RWPE2 (cell line): Measurements from ENCODE around the gene HSPE1.
A peak's percentile ranks its signal among the peaks of the same experiment; 100 is the strongest.

Experiments
- ATAC-seq: fragments of 200-7000 bp; cut with Tn5 transposase; 3 replicates; pipeline ENCODE4 v1.9.1; 2021; ENCODE audit warnings: low read depth
- DNase-seq: peaks from one replicate; pipeline ENCODE4 v3.0.0-alpha.2; 2020; ENCODE audit warnings: low spot score
- H3K27ac ChIP-seq: fragments of 450-650 bp; 2 replicates; pipeline ENCODE4 v1.5.1; 2017; ENCODE audit warnings: mild to moderate bottlenecking; ENCODE audit not compliant: poor library complexity, severe bottlenecking
- H3K27me3 ChIP-seq: fragments of 250-450 bp; sonication (Bioruptor Pico); 2 replicates; pipeline ENCODE4 v1.5.1; 2021; ENCODE audit warnings: mild to moderate bottlenecking, moderate library complexity; ENCODE audit not compliant: insufficient read depth, poor library complexity, severe bottlenecking
- H3K36me3 ChIP-seq: fragments of 250-450 bp; sonication (Bioruptor Pico); 2 replicates; pipeline ENCODE4 v1.5.1; 2020; ENCODE audit warnings: low read depth, mild to moderate bottlenecking, moderate library complexity
- H3K4me1 ChIP-seq: fragments of 250-450 bp; sonication (Bioruptor Pico); 2 replicates; pipeline ENCODE4 v1.5.1; 2021; ENCODE audit warnings: mild to moderate bottlenecking, moderate library complexity; ENCODE audit not compliant: insufficient read depth, poor library complexity, severe bottlenecking
- H3K4me3 ChIP-seq: fragments of 250-450 bp; sonication (Bioruptor Pico); 2 replicates; pipeline ENCODE4 v1.5.1; 2021; ENCODE audit warnings: mild to moderate bottlenecking, moderate library complexity; ENCODE audit not compliant: severe bottlenecking
- H3K9me3 ChIP-seq: fragments of 250-450 bp; sonication (Bioruptor Pico); 2 replicates; pipeline ENCODE4 v1.5.1; 2021; ENCODE audit warnings: mild to moderate bottlenecking, moderate library complexity; ENCODE audit not compliant: severe bottlenecking
- TF ChIP-seq, protein P1 (sequence below): fragments of 450-650 bp; IDR thresholded peaks from one replicate; pipeline ENCODE4 v1.5.1; 2017; ENCODE audit warnings: mild to moderate bottlenecking, moderate library complexity; ENCODE audit not compliant: poor library complexity, severe bottlenecking

HSPE1 gene

DNA sequence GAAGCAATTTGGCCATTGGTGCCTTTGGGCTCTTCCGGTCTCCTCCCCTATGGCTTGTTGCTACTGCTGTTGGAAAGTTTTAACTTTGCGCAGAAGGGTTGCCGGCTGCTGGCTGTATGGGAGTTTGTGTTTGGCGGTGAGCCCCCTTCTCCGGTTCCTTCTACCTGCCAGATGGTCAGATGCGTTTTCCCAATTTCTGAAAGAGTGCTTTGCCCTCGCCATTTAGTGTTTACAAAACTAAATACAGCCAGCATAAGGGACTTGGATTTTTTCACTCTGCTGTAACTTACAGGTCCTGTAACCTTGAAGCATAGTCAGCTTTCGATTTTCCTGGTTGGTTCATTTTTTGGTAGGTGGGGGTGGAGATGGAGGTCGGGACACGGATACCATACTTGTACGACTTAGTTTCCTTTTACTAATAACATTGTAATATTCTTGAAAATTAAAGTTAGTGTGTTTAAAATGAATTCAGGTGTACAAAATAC lies 46.2 kb upstream of the HSPE1 start:
- DNase-seq (peak; percentile 70), ATAC-seq (peak; percentile 61)

GRCh38 chr2:197454923-197455322 lies 45.3 kb upstream of the HSPE1 start:
- peak overlapping the region; percentile 88 for H3K27ac ChIP-seq
- H3K4me1 ChIP-seq: no peaks in the 10 kb centered on the region
- H3K9me3 ChIP-seq: no peaks in the 10 kb centered on the region
- peak overlapping the region; percentile 89 for H3K4me3 ChIP-seq
- DNase-seq: no peak
- peaks cover 23% of the 10 kb centered on the region for H3K36me3 ChIP-seq
- ATAC-seq: no peak
- no peaks in the 10 kb centered on the region for H3K27me3 ChIP-seq
- TF ChIP-seq, protein P1, sequence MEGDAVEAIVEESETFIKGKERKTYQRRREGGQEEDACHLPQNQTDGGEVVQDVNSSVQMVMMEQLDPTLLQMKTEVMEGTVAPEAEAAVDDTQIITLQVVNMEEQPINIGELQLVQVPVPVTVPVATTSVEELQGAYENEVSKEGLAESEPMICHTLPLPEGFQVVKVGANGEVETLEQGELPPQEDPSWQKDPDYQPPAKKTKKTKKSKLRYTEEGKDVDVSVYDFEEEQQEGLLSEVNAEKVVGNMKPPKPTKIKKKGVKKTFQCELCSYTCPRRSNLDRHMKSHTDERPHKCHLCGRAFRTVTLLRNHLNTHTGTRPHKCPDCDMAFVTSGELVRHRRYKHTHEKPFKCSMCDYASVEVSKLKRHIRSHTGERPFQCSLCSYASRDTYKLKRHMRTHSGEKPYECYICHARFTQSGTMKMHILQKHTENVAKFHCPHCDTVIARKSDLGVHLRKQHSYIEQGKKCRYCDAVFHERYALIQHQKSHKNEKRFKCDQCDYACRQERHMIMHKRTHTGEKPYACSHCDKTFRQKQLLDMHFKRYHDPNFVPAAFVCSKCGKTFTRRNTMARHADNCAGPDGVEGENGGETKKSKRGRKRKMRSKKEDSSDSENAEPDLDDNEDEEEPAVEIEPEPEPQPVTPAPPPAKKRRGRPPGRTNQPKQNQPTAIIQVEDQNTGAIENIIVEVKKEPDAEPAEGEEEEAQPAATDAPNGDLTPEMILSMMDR: no peak

More for the DNA sequence above, 46.2 kb upstream of the HSPE1 start:
- TF ChIP-seq, protein P1: no peak
- Histone ChIP-seq H3K4me3 (peak overlapping the region; percentile 89), H3K4me1 (no peaks in the 10 kb centered on the region), H3K9me3 (no peaks in the 10 kb centered on the region), H3K36me3 (peaks cover 13% of the 10 kb centered on the region), H3K27ac (peak overlapping the region; percentile 88), H3K27me3 (no peaks in the 10 kb centered on the region)

GRCh38 chr2:197455428-197455827 lies 44.8 kb upstream of the HSPE1 start:
- DNase-seq (no peak), ATAC-seq (no peak)
- Histone ChIP-seq H3K36me3 (peaks cover 28% of the 10 kb centered on the region), H3K27me3 (no peaks in the 10 kb centered on the region), H3K27ac (no peak overlapping the region), H3K4me3 (no peak overlapping the region), H3K9me3 (no peaks in the 10 kb centered on the region), H3K4me1 (peaks cover 3% of the 10 kb centered on the region)
- TF ChIP-seq, protein P1: no peak

- peaks cover 8% of the 10 kb centered on the region for H3K4me1 ChIP-seq
- H3K4me3 ChIP-seq: no peak overlapping the region
- peaks cover 64% of the 10 kb centered on the region for H3K36me3 ChIP-seq
- DNase-seq (no peak), ATAC-seq (no peak)
- no peaks in the 10 kb centered on the region for H3K27me3 ChIP-seq
- no peak overlapping the region for H3K27ac ChIP-seq
- TF ChIP-seq, protein P1: no peak
- no peaks in the 10 kb centered on the region for H3K9me3 ChIP-seq
Measured at GRCh38 chr2:197460649-197461048, 39.5 kb upstream of the HSPE1 start.

DNA sequence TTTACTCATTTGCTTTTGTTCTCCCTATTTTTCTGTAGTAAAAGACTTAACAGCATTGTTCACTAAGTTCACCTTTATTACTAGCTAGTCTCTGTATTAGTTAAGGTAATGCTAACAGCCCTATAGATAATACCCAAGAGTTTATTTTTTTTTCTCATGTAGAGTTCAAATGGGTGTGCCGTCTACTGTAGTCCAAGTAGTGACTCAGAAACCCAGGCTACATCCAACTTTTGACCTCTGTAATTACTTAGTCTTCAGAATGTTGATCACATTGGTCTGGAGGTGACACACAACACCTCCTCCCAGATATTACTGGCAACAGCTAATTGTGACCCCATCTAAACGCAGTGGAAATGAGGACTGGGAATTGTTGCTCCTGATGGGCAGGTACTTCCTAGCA lies 39.1 kb upstream of the HSPE1 start:
- DNase-seq: no peak
- TF ChIP-seq, protein P1: no peak
- no peaks in the 10 kb centered on the region for H3K27me3 ChIP-seq
- H3K27ac ChIP-seq: no peak overlapping the region
- peaks cover 62% of the 10 kb centered on the region for H3K36me3 ChIP-seq
- peak; percentile 44; the same call in 2 of the 3 replicates for ATAC-seq
- no peaks in the 10 kb centered on the region for H3K9me3 ChIP-seq
- H3K4me1 ChIP-seq: peaks cover 8% of the 10 kb centered on the region
- H3K4me3 ChIP-seq: no peak overlapping the region
